Activated CD4-positive, alpha-beta T cell treated with anti-CD3 and anti-CD28 coated beads for 36 hours (primary cell): Measurements from ENCODE around the gene CD93. TPM values are rescaled to one million over a fixed set of nuclear protein-coding genes. Genes with fewer than 3 reads are reported as not detected.

ENCODE experiments used
- total RNA-seq, 2 experiments: library from RNA; stranded (reverse); gene quantifications; one replicate each; pipeline ENCODE4 v1.2.3, GENCODE V29; 2021

The CD93 gene
- total RNA-seq, 2 experiments from 2014 or later = 0.82 to 0.84 TPM

Other genes starting within 250 kb of the CD93 start
- gene SSTR4, start 51.0 kb downstream of the CD93 start, total RNA-seq = not detected
- gene THBD, start 36.7 kb downstream of the CD93 start, total RNA-seq = not detected